ENCODE data around the gene NLRP1.

NLRP1 gene

DNA sequence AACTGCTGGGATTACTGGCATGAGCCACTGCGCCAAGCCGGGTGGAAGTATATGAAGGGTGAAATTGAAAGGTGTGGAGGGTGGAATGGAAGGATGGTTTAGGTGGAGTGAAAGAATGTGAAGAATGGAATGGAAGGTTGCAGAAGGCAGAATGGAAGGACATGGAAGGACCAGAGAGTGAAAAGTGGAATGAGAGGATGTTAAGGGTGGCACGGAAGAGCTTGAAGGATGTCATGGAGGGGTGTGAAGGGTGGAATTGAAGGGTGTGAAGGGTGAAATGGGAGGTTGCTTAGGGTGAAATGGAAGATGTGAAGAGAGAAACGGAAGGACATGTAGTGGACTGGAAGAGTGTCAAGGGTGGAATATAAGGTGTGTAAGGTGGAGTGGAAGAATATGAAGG, 81.8 kb downstream of the NLRP1 start:
- DNase-seq (no peak), ATAC-seq (replicated peaks) (no peak)
- Mint-ChIP-seq H3K36me3 (peaks cover 4 to 7% of the 10 kb centered on the region in 2 donors), H3K4me1 (peaks cover 9 to 18% of the 10 kb centered on the region in 2 donors), H3K4me3 (no peak overlapping the region), H3K27me3 (no peaks in the 10 kb centered on the region), H3K27ac (no peak overlapping the region), H3K9me3 (no peaks in the 10 kb centered on the region)

DNA sequence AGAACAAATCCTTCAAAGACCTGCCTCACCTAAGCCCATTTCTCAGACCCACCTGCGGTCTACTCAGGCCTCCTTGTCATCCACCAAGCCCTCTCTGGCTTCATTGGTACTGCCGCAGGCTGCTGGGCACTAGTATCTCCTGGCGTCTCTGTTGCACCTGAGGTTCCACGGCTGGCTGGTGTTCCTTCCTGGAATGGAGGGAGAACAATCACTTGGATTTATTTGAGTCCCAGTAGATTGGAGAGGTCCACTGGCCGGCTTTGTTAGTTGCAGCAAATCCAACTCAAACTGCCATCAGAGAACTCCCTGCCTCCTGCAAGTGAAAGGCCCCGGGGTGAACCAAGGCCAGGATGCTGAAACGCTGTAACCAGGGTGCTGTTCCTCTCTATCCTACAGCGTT, 82.6 kb downstream of the NLRP1 start:
- Mint-ChIP-seq H3K27ac (no peak overlapping the region), H3K27me3 (no peaks in the 10 kb centered on the region), H3K9me3 (no peaks in the 10 kb centered on the region), H3K4me3 (peak overlapping the region; percentile 5 to 95), H3K4me1 (peaks cover 9 to 18% of the 10 kb centered on the region in 2 donors), H3K36me3 (peaks cover 4 to 7% of the 10 kb centered on the region in 2 donors)
- DNase-seq: no peak
- no peak for ATAC-seq (replicated peaks)

DNA sequence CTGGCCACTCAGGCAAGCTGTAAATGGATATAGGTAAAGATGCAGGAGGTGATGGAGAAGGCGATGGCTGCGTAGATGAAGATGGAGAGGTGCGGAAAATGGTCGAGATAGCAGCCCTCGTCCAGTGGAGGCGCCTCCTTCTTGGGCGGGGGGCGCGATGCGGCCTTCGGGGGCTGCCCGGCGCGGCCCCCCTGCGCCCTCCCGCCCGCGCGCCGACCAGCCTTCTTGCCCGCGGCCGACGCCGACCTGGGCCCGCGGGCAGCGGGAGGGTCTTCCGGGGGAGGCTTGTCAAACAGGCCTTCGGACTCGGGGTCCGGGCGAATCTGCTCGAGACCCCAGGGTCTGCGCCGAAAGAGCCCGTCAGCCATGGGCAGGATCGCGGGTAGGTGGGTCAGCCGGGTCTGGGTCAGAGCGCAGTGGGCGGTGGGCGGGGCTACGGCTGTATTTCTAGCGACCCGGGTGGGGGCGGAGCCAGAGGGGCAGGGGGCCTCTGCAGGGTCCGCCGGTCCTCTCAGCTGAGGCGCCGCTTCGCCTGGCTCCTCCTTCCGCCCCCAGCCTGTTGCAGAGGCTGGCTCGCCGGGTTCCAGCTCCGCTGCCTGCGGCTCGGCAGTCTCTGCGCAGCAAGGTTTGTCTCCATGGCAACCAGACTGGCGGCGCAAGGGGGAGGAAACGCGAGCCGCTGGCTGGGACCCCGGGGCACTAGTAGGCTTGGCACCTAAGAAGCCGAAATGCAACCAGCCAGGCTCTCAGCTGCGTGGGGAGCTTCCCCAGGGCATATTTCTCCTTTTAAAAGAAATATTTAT, 83.5 kb downstream of the NLRP1 start:
- Mint-ChIP-seq H3K4me3 (peak overlapping the region; percentile 95), H3K27ac (peak overlapping the region; percentile 93), H3K27me3 (no peaks in the 10 kb centered on the region), H3K36me3 (peaks cover 4 to 7% of the 10 kb centered on the region in 2 donors), H3K9me3 (no peaks in the 10 kb centered on the region), H3K4me1 (peaks cover 9 to 18% of the 10 kb centered on the region in 2 donors)
- ATAC-seq (replicated peaks) (peak; percentile 89), DNase-seq (peak; percentile 63)

DNA sequence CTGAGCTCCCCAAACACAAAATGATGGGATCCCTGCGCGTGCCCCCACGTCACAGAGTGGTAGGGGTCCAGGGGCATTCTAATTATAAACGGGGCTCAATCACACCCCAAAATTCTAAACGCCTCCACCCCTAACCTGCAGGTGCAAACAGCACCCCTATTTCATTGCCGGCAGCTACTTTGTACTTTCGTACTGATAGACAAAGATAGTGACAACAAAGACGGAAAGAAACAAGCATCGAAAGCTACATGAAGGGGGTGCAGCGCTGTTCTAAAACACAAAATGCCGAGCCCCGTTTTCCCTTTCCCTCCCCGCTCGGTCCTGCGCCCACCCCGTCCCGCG, 84.1 kb downstream of the NLRP1 start:
- H3K27me3 Mint-ChIP-seq: no peaks in the 10 kb centered on the region
- ATAC-seq (replicated peaks) (peak in 1 of 2 donors; percentile 15), DNase-seq (no peak)
- peak overlapping the region; percentile 93 for H3K27ac Mint-ChIP-seq
- H3K36me3 Mint-ChIP-seq: peaks cover 2 to 7% of the 10 kb centered on the region in 2 donors
- no peaks in the 10 kb centered on the region for H3K9me3 Mint-ChIP-seq
- H3K4me3 Mint-ChIP-seq: peak overlapping the region; percentile 95
- peaks cover 9 to 18% of the 10 kb centered on the region in 2 donors for H3K4me1 Mint-ChIP-seq

DNA sequence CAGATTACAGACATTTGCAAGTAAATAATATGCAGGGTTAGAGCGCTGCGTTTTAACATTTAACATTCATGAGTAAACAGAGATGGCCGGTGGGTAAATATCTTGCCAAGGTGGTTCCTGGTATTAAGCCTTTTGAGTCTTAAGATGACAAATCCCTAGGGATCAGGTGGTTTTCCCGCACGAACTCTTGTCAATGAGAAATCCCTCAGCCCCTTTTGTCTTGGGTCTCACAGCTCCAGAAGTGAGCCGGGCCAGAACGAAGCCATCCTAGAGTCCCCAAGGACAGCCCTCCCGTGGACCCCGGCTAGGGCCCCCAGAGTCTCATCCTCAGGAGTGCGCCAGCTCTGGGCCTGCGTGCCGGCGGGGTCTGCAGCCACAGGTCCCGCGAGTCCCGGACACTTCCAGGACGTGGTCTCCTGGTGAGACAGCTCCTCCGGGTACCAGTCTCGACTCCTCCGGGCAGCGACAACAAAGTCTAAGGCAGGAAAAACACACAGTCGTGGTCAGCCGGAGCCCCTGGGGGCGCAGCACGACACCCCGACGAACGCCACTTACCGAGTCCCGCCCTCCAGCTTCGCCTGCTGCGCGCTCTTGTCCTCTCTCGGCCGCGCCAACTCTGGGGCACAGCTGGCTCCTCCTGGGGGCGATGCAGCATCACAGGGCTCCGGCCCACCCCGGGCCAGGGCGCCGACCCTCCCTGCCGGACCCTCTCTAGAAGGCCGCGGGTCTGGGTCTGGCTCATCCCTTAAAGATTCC, 84.7 kb downstream of the NLRP1 start:
- H3K27ac Mint-ChIP-seq: no peak overlapping the region
- H3K4me3 Mint-ChIP-seq: peak overlapping the region; percentile 95
- ATAC-seq (replicated peaks): peak in 1 of 2 donors; percentile 41
- H3K4me1 Mint-ChIP-seq: peaks cover 9 to 18% of the 10 kb centered on the region in 2 donors
- peaks cover 2 to 7% of the 10 kb centered on the region in 2 donors for H3K36me3 Mint-ChIP-seq
- no peaks in the 10 kb centered on the region for H3K9me3 Mint-ChIP-seq
- peak; percentile 4 for DNase-seq
- no peaks in the 10 kb centered on the region for H3K27me3 Mint-ChIP-seq

DNA sequence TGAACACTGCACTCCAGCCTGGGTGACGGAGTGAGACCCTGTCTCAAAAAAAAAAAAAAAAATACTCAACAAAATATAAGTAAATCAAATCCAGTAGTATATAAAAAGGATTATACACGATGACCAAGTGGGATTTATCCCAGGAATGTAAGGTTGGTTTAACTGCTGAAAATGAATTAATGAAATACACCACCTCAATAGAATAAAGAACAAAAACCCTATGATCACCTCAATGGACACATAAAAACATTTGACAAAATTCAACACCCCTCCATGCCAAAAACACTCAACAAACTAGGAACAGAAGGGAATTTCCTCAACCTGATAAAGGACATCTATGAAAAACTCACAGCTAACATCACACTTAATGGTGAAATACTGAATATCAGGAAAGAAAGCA, 91.3 kb downstream of the NLRP1 start:
- H3K27ac Mint-ChIP-seq: no peak overlapping the region
- H3K4me3 Mint-ChIP-seq: no peak overlapping the region
- peaks cover 25 to 27% of the 10 kb centered on the region in 2 donors for H3K36me3 Mint-ChIP-seq
- peaks cover 6 to 7% of the 10 kb centered on the region in 2 donors for H3K4me1 Mint-ChIP-seq
- ATAC-seq (replicated peaks) (no peak), DNase-seq (no peak)
- H3K9me3 Mint-ChIP-seq: peaks cover 0 to 2% of the 10 kb centered on the region in 2 donors
- H3K27me3 Mint-ChIP-seq: peaks cover 0 to 4% of the 10 kb centered on the region in 2 donors

DNA sequence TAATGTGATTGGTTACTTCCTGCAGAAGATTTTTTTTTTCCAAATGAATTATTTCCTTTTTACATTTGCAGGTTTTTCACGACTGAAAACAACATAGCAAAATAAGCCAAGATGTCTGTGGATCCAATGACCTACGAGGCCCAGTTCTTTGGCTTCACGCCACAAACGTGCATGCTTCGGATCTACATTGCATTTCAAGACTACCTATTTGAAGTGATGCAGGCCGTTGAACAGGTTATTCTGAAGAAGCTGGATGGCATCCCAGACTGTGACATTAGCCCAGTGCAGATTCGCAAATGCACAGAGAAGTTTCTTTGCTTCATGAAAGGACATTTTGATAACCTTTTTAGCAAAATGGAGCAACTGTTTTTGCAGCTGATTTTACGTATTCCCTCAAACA, 95.6 kb downstream of the NLRP1 start:
- Mint-ChIP-seq H3K9me3 (peaks cover 0 to 2% of the 10 kb centered on the region in 2 donors), H3K36me3 (peaks cover 42 to 43% of the 10 kb centered on the region in 2 donors), H3K4me3 (no peak overlapping the region), H3K27ac (no peak overlapping the region), H3K27me3 (peaks cover 0 to 4% of the 10 kb centered on the region in 2 donors), H3K4me1 (peaks cover 16 to 30% of the 10 kb centered on the region in 2 donors)
- DNase-seq: no peak
- ATAC-seq (replicated peaks): no peak

DNA sequence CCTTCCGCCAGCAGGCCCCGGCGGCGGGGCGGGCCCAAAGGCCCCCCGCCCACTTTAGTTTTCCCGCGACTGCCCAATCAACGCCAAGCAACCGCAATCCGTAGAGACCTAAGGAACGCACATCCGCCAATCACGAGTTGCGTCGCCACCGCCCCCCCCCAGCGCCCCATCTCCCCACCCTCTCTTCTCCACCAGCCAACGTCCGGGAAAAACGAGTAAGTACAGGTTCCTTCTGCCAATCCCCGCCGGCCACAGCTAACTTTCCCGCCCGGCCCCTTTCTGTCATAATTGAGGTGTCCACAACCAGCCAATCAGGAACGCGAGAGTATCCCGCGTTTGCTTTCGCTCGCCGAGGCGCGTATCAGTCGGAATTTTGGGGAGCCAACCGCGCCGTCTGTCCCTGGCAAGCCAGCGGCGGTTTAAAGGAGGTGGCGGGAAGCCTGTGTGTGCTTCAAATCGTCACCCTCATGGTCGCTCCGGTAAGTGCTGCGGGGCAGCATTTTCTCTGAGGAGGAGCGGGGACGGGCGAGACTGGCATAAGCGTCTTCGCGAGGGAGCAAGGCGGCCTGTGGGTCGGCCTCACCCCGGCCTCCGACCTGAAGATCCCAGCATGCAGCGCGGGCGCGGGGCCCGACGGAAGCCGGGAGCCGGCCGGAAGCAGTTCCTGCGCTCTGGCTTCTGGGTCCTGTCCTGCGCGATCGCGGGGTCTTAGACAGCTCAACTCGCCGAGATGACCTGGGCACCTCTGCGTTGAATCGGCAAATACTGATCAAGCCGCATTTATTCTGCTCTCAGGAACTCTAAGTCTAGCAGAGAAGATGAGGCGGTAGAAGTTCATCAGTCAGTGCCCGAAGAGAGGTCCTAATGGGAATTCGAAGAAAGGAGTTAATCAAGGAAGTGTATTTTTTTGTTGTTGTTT, 97.8 kb downstream of the NLRP1 start, which contains the start of gene MIS12:
TSS of gene MIS12 (plus strand) at position 361 of the 919 bp plus-strand sequence. CDS start 2,297 bp downstream, outside the sequence.
- peaks cover 36 to 46% of the 10 kb centered on the region in 2 donors for H3K36me3 Mint-ChIP-seq
- H3K27ac Mint-ChIP-seq: peak within 1 kb of the TSS; percentile 99
- no peaks in the 10 kb centered on the region for H3K9me3 Mint-ChIP-seq
- H3K4me3 Mint-ChIP-seq: peak within 1 kb of the TSS; percentile 94 to 96
- ATAC-seq (replicated peaks) (peak; percentile 94), DNase-seq (peak; percentile 95)
- H3K27me3 Mint-ChIP-seq: no peaks in the 10 kb centered on the region
- peaks cover 16 to 35% of the 10 kb centered on the region in 2 donors for H3K4me1 Mint-ChIP-seq

DNA sequence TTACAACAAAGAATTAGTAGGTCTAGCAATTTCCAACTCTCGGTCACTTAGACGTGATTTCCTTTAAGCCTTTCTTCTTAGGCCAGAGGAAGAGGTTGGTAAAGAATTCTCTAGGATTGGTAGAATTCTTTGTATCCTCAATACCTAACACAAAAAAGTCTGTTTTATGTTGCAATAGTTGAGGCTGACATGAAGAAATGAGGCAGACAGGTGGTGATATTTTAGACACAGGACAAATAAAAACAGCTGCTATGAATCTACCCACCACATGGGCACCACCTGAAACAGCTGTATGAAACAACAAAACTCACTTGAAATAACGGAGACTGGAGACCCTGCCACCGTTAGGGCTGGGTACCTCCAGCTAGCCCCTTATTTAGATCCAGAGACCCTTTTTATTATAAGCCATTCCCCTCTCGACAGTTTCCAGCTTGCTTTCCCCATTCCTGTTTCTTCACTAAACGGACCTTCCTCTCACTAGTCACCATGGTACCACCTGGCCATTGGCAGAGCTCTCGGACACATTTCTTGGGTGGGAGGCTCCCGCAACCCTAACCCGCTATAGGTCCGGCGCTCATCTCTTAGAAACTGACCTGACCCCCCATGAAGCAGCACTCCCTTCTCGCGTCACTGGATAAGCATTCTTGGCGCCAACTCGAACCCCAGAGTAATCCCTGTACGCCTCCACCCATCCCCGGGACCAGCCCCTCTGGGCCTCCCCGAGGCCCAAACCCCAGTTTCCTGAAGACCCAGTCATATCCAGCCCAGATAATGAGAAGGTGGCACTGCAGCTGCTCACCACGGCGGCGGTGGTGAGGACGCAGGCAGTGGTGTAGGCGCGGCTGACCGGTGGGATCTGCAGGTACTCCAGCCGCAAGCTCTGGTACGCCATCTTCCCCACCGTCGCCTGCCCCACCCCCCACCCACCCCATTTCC, 98.8 kb downstream of the NLRP1 start, which contains the start of gene DERL2:
TSS of gene DERL2 (minus strand) at position 909 of the 936 bp plus-strand sequence. CDS start at position 892, 17 bp downstream.
- DNase-seq: no peak
- ATAC-seq (replicated peaks): peak; percentile 19 to 20
- peak within 1 kb of the TSS; percentile 99 for H3K27ac Mint-ChIP-seq
- H3K27me3 Mint-ChIP-seq: no peaks in the 10 kb centered on the region
- peaks cover 36 to 50% of the 10 kb centered on the region in 2 donors for H3K36me3 Mint-ChIP-seq
- peak within 1 kb of the TSS; percentile 94 to 96 for H3K4me3 Mint-ChIP-seq
- peaks cover 18 to 35% of the 10 kb centered on the region in 2 donors for H3K4me1 Mint-ChIP-seq
- H3K9me3 Mint-ChIP-seq: no peaks in the 10 kb centered on the region

DNA sequence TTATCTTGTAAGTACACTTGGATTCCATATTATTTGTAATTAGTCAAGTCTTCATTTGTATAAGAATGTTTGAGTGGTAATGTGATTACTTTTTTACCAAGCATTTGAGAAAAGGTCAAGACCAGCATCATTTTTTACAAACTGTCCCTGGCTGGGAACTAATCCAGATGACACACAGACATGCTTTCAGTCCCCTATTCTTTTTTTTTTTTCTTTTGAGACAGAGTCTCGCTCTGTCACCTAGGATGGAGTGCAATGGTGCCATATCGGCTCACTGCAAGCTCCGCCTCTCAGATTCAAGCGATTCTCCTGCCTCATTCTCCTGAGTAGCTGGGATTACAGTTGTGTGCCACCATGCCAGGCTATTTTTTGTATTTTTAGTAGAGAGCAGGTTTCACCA, 102.9 kb downstream of the NLRP1 start:
- Mint-ChIP-seq H3K27me3 (no peaks in the 10 kb centered on the region), H3K4me1 (peaks cover 9 to 15% of the 10 kb centered on the region in 2 donors), H3K9me3 (no peaks in the 10 kb centered on the region), H3K36me3 (peaks cover 38 to 57% of the 10 kb centered on the region in 2 donors), H3K4me3 (no peak overlapping the region), H3K27ac (no peak overlapping the region)
- no peak for ATAC-seq (replicated peaks)
- DNase-seq: no peak

DNA sequence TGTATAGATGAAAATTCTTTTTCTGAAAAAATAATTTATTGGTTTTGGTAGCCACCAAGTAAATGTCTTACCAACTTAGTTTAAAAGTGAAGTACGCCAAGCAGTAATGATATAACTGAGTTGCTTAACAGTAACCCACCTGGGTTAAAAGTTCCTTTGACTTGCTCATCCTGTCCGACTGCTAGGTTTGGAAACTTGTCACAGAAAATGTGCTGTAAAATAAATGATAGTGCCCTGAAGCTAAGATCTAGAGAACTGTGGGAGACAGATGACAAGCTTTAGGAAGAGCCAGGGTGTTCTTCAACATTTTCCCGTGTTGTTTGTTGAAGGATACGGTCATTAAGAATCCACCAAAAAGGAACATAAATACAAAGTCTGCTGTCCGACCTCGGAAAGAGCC, 103.3 kb downstream of the NLRP1 start:
- DNase-seq (no peak), ATAC-seq (replicated peaks) (no peak)
- no peak overlapping the region for H3K4me3 Mint-ChIP-seq
- H3K27ac Mint-ChIP-seq: no peak overlapping the region
- no peaks in the 10 kb centered on the region for H3K9me3 Mint-ChIP-seq
- H3K4me1 Mint-ChIP-seq: peaks cover 9 to 15% of the 10 kb centered on the region in 2 donors
- peaks cover 38 to 57% of the 10 kb centered on the region in 2 donors for H3K36me3 Mint-ChIP-seq
- no peaks in the 10 kb centered on the region for H3K27me3 Mint-ChIP-seq

DNA sequence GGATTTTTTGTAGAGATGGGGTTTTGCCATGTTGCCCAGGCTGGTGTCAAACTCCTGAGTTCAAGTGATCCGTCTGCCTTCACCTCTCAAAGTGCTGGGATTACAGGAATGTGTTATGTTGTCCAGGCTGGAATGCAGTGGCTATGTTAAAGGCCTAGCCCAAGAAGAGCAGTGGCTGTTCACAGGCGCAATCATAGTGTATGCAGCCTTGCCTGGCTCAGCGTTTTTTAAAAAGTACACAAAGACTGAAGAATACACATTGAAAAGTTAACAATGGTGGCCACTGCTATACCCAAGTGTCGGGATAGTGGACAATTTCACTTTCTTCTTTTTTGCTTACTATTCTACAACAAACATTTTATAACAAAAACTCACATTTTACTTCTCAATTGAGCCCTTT, 105.3 kb downstream of the NLRP1 start:
- Mint-ChIP-seq H3K4me3 (no peak overlapping the region), H3K4me1 (peaks cover 8 to 12% of the 10 kb centered on the region in 2 donors), H3K36me3 (peaks cover 38 to 60% of the 10 kb centered on the region in 2 donors), H3K27me3 (no peaks in the 10 kb centered on the region), H3K27ac (no peak overlapping the region), H3K9me3 (no peaks in the 10 kb centered on the region)
- ATAC-seq (replicated peaks) (no peak), DNase-seq (no peak)

DNA sequence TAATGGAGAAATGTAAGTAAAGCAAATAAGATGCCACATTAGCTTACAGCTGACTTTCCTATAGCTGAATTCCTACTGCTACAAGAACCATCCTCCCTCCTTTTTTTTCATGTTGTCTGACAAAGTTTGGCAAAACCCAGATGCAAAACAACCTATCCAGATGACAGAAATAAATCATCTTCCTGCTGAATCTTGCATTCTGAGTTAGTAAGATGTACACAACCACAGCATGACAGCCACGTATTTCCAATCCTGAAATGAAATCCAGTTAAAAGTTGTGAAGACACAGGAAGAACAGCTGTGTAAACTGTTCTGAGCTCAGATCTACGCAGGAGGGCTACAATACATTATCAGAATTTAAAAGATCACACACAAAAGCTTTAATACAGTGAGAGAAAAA, 110.4 kb downstream of the NLRP1 start:
- no peaks in the 10 kb centered on the region for H3K9me3 Mint-ChIP-seq
- peaks cover 4 to 7% of the 10 kb centered on the region in 2 donors for H3K4me1 Mint-ChIP-seq
- ATAC-seq (replicated peaks): no peak
- no peak overlapping the region for H3K27ac Mint-ChIP-seq
- no peak overlapping the region for H3K4me3 Mint-ChIP-seq
- no peak for DNase-seq
- no peaks in the 10 kb centered on the region for H3K27me3 Mint-ChIP-seq
- H3K36me3 Mint-ChIP-seq: peaks cover 27 to 43% of the 10 kb centered on the region in 2 donors

Measured in stimulated activated naive B cell treated with anti-CD40 and anti-IgM and Interleukin-4, amounts not matched to agents 10 μg/mL and 1 μg/mL and 100 μg/mL, for 72 hours (primary cell).